Measurements from ENCODE around the gene WDSUB1.

The WDSUB1 gene

GRCh38 chr2:159275111-159275510 lies 11.4 kb downstream of the WDSUB1 start:
- Histone ChIP-seq H3K4me1 (ENCODE audit: low read depth, poor library complexity, severe bottlenecking) (peaks cover 12% of the 10 kb centered on the region), H3K4me3 (IDR thresholded peaks at IDR 0.05; ENCODE audit: insufficient read depth, low read depth, low read length) (no peak overlapping the region), H3K36me3 (ENCODE audit: insufficient read depth) (no peaks in the 10 kb centered on the region), H4K20me1 (ENCODE audit: insufficient read depth) (no peaks in the 10 kb centered on the region), H3K4me2 (no peak overlapping the region), H3K9ac (no peak overlapping the region), H3K27me3 (ENCODE audit: insufficient read depth, low read depth) (no peaks in the 10 kb centered on the region), H3K79me2 (ENCODE audit: insufficient read depth, low read depth) (no peaks in the 10 kb centered on the region), H3K27ac (no peak overlapping the region), H2AFZ (ENCODE audit: low read depth) (no peak overlapping the region)
- no peak for TF ChIP-seq CTCF (conservative IDR thresholded peaks at IDR 0.05; ENCODE audit: low read depth, low read length)

DNA sequence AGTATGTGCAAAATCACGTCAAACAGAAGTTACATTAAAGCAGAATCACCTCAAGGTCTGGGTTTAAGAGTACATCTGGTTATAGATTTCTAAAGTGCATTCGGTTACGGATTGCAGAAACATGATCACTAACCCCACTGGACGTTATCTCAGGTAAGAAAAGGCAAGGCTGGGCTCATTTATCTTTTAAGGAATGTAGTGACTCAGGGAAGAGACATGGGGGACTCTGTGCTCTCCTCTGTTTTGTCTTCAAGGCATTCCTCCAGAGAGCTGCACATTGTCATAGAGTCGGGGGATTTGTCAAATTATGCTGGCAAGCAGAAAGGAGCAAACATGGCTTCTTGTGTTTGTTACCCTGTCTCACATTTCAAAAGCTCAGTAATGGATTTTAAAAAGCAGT lies 14.3 kb downstream of the WDSUB1 start:
- Histone ChIP-seq H3K79me2 (ENCODE audit: insufficient read depth, low read depth) (no peaks in the 10 kb centered on the region), H3K27me3 (ENCODE audit: insufficient read depth, low read depth) (no peaks in the 10 kb centered on the region), H3K36me3 (ENCODE audit: insufficient read depth) (no peaks in the 10 kb centered on the region), H3K4me3 (IDR thresholded peaks at IDR 0.05; ENCODE audit: insufficient read depth, low read depth, low read length) (no peak overlapping the region), H3K9ac (no peak overlapping the region), H3K4me2 (no peak overlapping the region), H3K4me1 (ENCODE audit: low read depth, poor library complexity, severe bottlenecking) (peaks cover 12% of the 10 kb centered on the region), H2AFZ (ENCODE audit: low read depth) (no peak overlapping the region), H3K27ac (no peak overlapping the region), H4K20me1 (ENCODE audit: insufficient read depth) (no peaks in the 10 kb centered on the region)
- TF ChIP-seq CTCF (conservative IDR thresholded peaks at IDR 0.05; ENCODE audit: low read depth, low read length) = no peak

GRCh38 chr2:159270744-159271379 lies 15.6 kb downstream of the WDSUB1 start:
- no peaks in the 10 kb centered on the region for H3K79me2 ChIP-seq (ENCODE audit: insufficient read depth, low read depth)
- TF ChIP-seq CTCF (conservative IDR thresholded peaks at IDR 0.05; ENCODE audit: low read depth, low read length) = no peak

GRCh38 chr2:159267921-159268320 lies 18.6 kb downstream of the WDSUB1 start:
- Histone ChIP-seq H4K20me1 (ENCODE audit: insufficient read depth) (no peaks in the 10 kb centered on the region), H3K4me3 (IDR thresholded peaks at IDR 0.05; ENCODE audit: insufficient read depth, low read depth, low read length) (no peak overlapping the region), H3K4me1 (ENCODE audit: low read depth, poor library complexity, severe bottlenecking) (no peaks in the 10 kb centered on the region), H3K4me2 (no peak overlapping the region), H2AFZ (ENCODE audit: low read depth) (no peak overlapping the region), H3K36me3 (ENCODE audit: insufficient read depth) (no peaks in the 10 kb centered on the region), H3K79me2 (ENCODE audit: insufficient read depth, low read depth) (no peaks in the 10 kb centered on the region), H3K27me3 (ENCODE audit: insufficient read depth, low read depth) (no peaks in the 10 kb centered on the region), H3K9ac (no peak overlapping the region), H3K27ac (no peak overlapping the region)
- no peak for TF ChIP-seq CTCF (conservative IDR thresholded peaks at IDR 0.05; ENCODE audit: low read depth, low read length)

More at GRCh38 chr2:159270744-159271379, 15.6 kb downstream of the WDSUB1 start:
- Histone ChIP-seq H2AFZ (ENCODE audit: low read depth) (no peak overlapping the region), H3K4me1 (ENCODE audit: low read depth, poor library complexity, severe bottlenecking) (peaks cover 12% of the 10 kb centered on the region), H3K36me3 (ENCODE audit: insufficient read depth) (no peaks in the 10 kb centered on the region), H4K20me1 (ENCODE audit: insufficient read depth) (no peaks in the 10 kb centered on the region), H3K27me3 (ENCODE audit: insufficient read depth, low read depth) (no peaks in the 10 kb centered on the region), H3K9ac (no peak overlapping the region), H3K4me3 (IDR thresholded peaks at IDR 0.05; ENCODE audit: insufficient read depth, low read depth, low read length) (no peak overlapping the region), H3K4me2 (no peak overlapping the region), H3K27ac (no peak overlapping the region)
